Activated CD8-positive, alpha-beta T cell treated with anti-CD3 and anti-CD28 coated beads for 36 hours (primary cell): ENCODE data around the gene TMEM132A. TPM values are rescaled to one million over a fixed set of nuclear protein-coding genes. Genes with fewer than 3 reads are reported as not detected.

ENCODE experiments used
- ATAC-seq: fragments of 200-7000 bp; cut with Tn5 transposase; one replicate; pipeline ENCODE4 v1.10.0; 2021; ENCODE audit warnings: mild to moderate bottlenecking, moderate library complexity
- CTCF ChIA-PET: fragments of 350-600 bp; sonication (Branson Sonifier 250); formaldehyde crosslinking; loops from one replicate; lab custom pipeline; 2021; ENCODE audit warnings: antibody characterized with exemption; lab: Charles Lee
- POLR2A ChIA-PET: fragments of 350-600 bp; sonication (Branson Sonifier 250); formaldehyde crosslinking; loops from one replicate; lab custom pipeline; 2021; ENCODE audit warnings: antibody characterized with exemption; lab: Charles Lee
- DNase-seq: peaks from one replicate; pipeline ENCODE4 v3.0.0-alpha.2; 2020
- H3K27ac Mint-ChIP-seq: one replicate; pipeline ENCODE4 v1.8.0; 2021; ENCODE audit warnings: mild to moderate bottlenecking, mixed read lengths
- H3K27me3 Mint-ChIP-seq: one replicate; pipeline ENCODE4 v1.8.0; 2021; ENCODE audit warnings: mixed read lengths
- H3K36me3 Mint-ChIP-seq: one replicate; pipeline ENCODE4 v1.8.0; 2021; ENCODE audit warnings: low read depth, mixed read lengths
- H3K4me1 Mint-ChIP-seq: one replicate; pipeline ENCODE4 v1.8.0; 2021; ENCODE audit warnings: low read depth, mixed read lengths
- H3K4me3 Mint-ChIP-seq: one replicate; pipeline ENCODE4 v1.8.0; 2021; ENCODE audit warnings: mild to moderate bottlenecking, moderate library complexity, mixed read lengths
- H3K9me3 Mint-ChIP-seq: one replicate; pipeline ENCODE4 v1.8.0; 2021; ENCODE audit warnings: mixed read lengths
- intact Hi-C: fragments of 100-400 bp; cut with micrococcal nuclease; formaldehyde crosslinking; loops from one replicate; pipeline ENCODE4 v1.10.0; 2022
- total RNA-seq, 2 experiments: library from RNA; stranded (reverse); gene quantifications; one replicate each; pipeline ENCODE4 v1.2.3, GENCODE V29; 2021
- TF ChIP-seq, protein P1 (sequence below): fragments of 200-600 bp; IDR thresholded peaks from one replicate; pipeline ENCODE4 v1.8.0; 2022; ENCODE audit warnings: antibody characterized with exemption, mild to moderate bottlenecking

Gene TMEM132A
- total RNA-seq, 2 experiments from 2014 or later: 1.1 to 1.3 TPM

DNA sequence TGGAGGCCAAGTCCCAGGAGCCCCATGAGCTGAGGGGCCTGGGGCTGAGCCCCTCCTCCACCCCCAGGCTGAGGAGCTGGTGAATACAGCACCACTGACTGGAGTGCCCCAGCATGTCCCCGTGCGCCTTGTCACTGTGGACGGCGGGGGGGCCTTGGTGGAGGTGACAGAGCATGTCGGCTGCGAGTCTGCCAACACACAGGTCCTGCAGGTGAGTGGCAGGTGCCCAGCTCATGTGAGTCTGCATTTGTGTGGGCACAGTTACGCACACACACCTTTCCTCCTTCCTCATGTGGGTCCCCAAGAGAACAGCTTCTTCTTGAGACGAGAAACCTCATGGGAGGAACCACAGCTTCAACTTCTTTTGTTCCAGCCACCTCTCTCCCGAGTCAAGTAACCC lies 7.7 kb downstream of the TMEM132A start:
- POLR2A ChIA-PET: interaction anchor here (1.1 kb wide), 1 partner anchor 10 kb away, joined by 3 read pairs; no protein-coding TSS in a partner anchor
- ATAC-seq (no peak), DNase-seq (no peak)
- no peaks in the 10 kb centered on the region for H3K36me3 Mint-ChIP-seq
- CTCF ChIA-PET: no interaction called here
- H3K27ac Mint-ChIP-seq: no peak overlapping the region
- no peak overlapping the region for H3K4me3 Mint-ChIP-seq
- no peaks in the 10 kb centered on the region for H3K4me1 Mint-ChIP-seq
- H3K9me3 Mint-ChIP-seq: no peaks in the 10 kb centered on the region
- TF ChIP-seq, protein P1, sequence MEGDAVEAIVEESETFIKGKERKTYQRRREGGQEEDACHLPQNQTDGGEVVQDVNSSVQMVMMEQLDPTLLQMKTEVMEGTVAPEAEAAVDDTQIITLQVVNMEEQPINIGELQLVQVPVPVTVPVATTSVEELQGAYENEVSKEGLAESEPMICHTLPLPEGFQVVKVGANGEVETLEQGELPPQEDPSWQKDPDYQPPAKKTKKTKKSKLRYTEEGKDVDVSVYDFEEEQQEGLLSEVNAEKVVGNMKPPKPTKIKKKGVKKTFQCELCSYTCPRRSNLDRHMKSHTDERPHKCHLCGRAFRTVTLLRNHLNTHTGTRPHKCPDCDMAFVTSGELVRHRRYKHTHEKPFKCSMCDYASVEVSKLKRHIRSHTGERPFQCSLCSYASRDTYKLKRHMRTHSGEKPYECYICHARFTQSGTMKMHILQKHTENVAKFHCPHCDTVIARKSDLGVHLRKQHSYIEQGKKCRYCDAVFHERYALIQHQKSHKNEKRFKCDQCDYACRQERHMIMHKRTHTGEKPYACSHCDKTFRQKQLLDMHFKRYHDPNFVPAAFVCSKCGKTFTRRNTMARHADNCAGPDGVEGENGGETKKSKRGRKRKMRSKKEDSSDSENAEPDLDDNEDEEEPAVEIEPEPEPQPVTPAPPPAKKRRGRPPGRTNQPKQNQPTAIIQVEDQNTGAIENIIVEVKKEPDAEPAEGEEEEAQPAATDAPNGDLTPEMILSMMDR: no peak
- peaks cover 3% of the 10 kb centered on the region for H3K27me3 Mint-ChIP-seq
- intact Hi-C loops: no loop called here

DNA sequence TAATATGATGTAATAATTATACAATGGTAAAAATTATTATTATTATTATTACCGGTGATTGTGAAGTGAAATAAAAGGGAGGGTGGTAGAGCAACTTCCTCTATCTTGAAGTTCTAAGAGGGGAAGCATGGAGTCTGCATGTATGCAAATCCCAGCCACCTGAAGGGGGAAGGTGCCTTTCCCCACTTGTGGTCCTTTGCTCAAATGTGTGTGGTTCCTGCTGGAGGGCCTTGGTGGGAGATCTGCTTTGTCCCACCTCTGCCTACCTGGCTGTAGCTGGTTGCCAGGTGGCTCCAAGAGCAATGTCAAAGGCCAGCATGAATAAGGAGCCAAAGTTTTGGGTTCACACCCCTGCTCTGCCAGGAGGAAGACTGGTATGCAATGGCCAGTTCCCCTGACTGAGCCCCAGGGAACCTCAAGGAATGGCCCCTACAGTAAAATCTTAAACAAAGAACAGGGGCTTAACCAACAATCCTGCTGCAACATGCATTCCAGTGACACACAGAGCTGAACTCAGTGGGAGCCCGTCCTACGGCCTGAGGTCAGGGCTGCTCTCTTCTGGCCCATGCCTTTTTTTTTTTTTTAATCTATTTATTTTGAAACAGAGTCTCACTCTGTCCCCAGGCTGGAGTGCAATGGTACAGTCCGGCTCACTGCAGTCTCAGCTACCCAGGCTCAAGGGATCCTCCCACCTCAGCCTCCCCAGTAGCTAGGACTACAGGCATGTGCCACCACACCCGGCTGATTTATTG lies 8.5 kb downstream of the TMEM132A start:
- H3K4me3 Mint-ChIP-seq: no peak overlapping the region
- H3K36me3 Mint-ChIP-seq: no peaks in the 10 kb centered on the region
- TF ChIP-seq, protein P1: no peak
- ChIA-PET POLR2A (interaction anchor here (1.1 to 1.4 kb wide), 2 partner anchors 10 to 14 kb away, joined by 3 read pairs; no protein-coding TSS in a partner anchor), CTCF (no interaction called here)
- DNase-seq (no peak), ATAC-seq (no peak)
- intact Hi-C loops: no loop called here
- no peaks in the 10 kb centered on the region for H3K4me1 Mint-ChIP-seq
- peaks cover 3% of the 10 kb centered on the region for H3K27me3 Mint-ChIP-seq
- no peak overlapping the region for H3K27ac Mint-ChIP-seq
- no peaks in the 10 kb centered on the region for H3K9me3 Mint-ChIP-seq

DNA sequence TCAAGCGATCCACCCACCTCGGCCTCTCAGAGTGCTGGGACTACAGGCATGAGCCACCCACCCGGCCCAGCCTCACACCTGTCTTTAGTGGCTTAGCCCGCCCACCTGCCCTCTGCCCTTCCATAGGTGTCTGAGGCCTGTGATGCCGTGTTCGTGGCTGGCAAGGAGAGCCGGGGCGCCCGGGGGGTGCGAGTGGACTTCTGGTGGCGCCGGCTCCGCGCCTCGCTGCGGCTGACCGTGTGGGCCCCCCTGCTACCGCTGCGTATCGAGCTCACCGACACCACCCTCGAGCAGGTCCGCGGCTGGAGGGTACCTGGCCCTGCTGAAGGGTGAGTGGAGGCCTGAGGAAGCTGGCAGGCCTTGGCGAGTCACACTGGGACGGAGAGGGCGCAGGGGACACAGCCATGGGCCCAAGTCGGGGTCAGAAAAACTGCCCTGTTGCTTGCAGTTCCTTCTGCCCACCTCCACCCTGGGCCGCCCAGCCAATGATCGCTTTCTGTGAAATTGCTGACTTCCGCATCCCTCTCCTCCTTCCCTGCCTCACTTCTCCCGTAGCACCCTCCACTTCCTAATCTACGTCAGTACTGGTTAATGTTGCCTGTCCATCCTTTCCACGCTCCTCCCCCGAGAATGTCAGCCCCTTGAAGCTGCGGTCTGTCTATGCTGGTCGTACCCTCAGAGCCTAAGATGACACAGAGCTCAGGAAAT lies 9.3 kb downstream of the TMEM132A start:
- ATAC-seq (no peak), DNase-seq (no peak)
- H3K27ac Mint-ChIP-seq: no peak overlapping the region
- H3K4me3 Mint-ChIP-seq: no peak overlapping the region
- POLR2A ChIA-PET: interaction anchor here (0.7 to 1.4 kb wide), 2 partner anchors 15 to 115 kb away, joined by 3 read pairs; no protein-coding TSS in a partner anchor
- H3K36me3 Mint-ChIP-seq: no peaks in the 10 kb centered on the region
- TF ChIP-seq, protein P1: no peak
- H3K4me1 Mint-ChIP-seq: no peaks in the 10 kb centered on the region
- no peaks in the 10 kb centered on the region for H3K9me3 Mint-ChIP-seq
- peaks cover 3% of the 10 kb centered on the region for H3K27me3 Mint-ChIP-seq
- CTCF ChIA-PET: no interaction called here
- intact Hi-C loops: no loop called here

DNA sequence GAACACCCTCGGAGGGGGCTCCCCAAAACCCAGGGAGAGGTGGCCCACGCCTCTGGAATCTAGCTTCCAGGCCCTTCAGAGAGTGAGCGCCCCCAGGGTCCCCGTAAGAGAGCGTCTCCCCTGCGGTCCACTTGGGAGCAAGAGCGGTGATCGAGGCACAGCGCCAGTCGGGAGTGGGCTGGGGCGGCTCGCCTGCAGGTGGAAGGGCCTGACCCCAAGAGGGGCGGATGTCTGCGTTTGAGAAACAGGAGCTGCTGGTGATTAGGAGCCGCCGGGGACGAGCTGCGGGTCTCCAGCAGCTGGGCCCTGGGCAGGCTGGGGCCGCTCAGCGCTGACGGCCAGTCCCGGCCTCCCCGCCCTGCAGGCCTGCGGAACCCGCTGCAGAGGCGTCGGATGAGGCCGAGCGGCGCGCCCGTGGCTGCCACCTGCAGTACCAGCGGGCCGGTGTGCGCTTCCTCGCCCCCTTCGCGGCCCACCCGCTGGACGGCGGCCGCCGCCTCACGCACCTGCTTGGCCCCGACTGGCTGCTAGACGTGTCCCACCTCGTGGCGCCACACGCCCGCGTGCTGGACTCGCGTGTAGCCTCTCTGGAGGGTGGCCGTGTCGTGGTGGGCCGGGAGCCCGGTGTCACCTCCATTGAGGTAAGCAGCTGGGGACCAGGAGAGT lies 10.0 kb downstream of the TMEM132A start:
- H3K27me3 Mint-ChIP-seq: peaks cover 3% of the 10 kb centered on the region
- no peak overlapping the region for H3K27ac Mint-ChIP-seq
- no peak overlapping the region for H3K4me3 Mint-ChIP-seq
- no peaks in the 10 kb centered on the region for H3K9me3 Mint-ChIP-seq
- POLR2A ChIA-PET: interaction anchor here (0.7 to 1.5 kb wide), 3 partner anchors 10 to 114 kb away, joined by 3 read pairs; no protein-coding TSS in a partner anchor
- H3K4me1 Mint-ChIP-seq: no peaks in the 10 kb centered on the region
- ATAC-seq (no peak), DNase-seq (no peak)
- no peaks in the 10 kb centered on the region for H3K36me3 Mint-ChIP-seq
- intact Hi-C loops: no loop called here
- TF ChIP-seq, protein P1: no peak
- CTCF ChIA-PET: no interaction called here
